MM.1S (cell line): ENCODE data around the gene C1QTNF9B.
"Not testable (repeated sequence)": the region's sequence is repeated elsewhere in the genome, so short reads cannot be mapped to it uniquely, and the experiment has no call there.

Source experiments
- DNase-seq: peaks from one replicate; pipeline ENCODE4 v3.0.0-alpha.2; 2015
- H2AFZ ChIP-seq: fragments of 300-600 bp; sonication (generic); 2 replicates; pipeline ENCODE4 v1.6.0; 2016; ENCODE audit warnings: antibody characterized with exemption, low read length
- H3F3A ChIP-seq: fragments of 300-600 bp; sonication (generic); 2 replicates; pipeline ENCODE4 v1.6.1; 2016; ENCODE audit warnings: mild to moderate bottlenecking, antibody characterized with exemption, low read length, moderate library complexity, mixed read lengths; ENCODE audit not compliant: insufficient read depth
- H3K27ac ChIP-seq: fragments of 300-600 bp; sonication (generic); 2 replicates; pipeline ENCODE4 v1.5.1; 2016; ENCODE audit warnings: mild to moderate bottlenecking, low read length
- H3K27me3 ChIP-seq: fragments of 300-600 bp; sonication (generic); replicated peaks from 2 replicates; pipeline ENCODE4 v1.6.0; 2016; ENCODE audit warnings: low read length; ENCODE audit not compliant: insufficient read depth
- H3K36me3 ChIP-seq: fragments of 300-600 bp; sonication (generic); replicated peaks from 2 replicates; pipeline ENCODE4 v1.6.1; 2016; ENCODE audit warnings: mild to moderate bottlenecking, low read length, mixed read lengths; ENCODE audit not compliant: insufficient read depth
- H3K4me1 ChIP-seq: fragments of 300-600 bp; sonication (generic); 2 replicates; pipeline ENCODE4 v1.6.1; 2016; ENCODE audit warnings: low read length, mixed read lengths
- H3K4me2 ChIP-seq: fragments of 300-600 bp; sonication (generic); 2 replicates; pipeline ENCODE4 v1.6.0; 2016; ENCODE audit warnings: low read depth, low read length
- H3K4me3 ChIP-seq: fragments of 300-600 bp; sonication (generic); 2 replicates; pipeline ENCODE4 v1.5.1; 2016; ENCODE audit warnings: low read length, mixed read lengths
- H3K79me2 ChIP-seq: fragments of 300-600 bp; sonication (generic); 2 replicates; pipeline ENCODE4 v1.6.1; 2016; ENCODE audit warnings: mixed run types, low read length, mixed read lengths
- H3K9ac ChIP-seq: fragments of 300-600 bp; sonication (generic); 2 replicates; pipeline ENCODE4 v1.6.1; 2016; ENCODE audit warnings: low read length, mixed read lengths
- H3K9me2 ChIP-seq: fragments of 300-600 bp; sonication (generic); replicated peaks from 2 replicates; pipeline ENCODE4 v1.6.1; 2016; ENCODE audit warnings: mild to moderate bottlenecking, low read length, mixed read lengths; ENCODE audit not compliant: insufficient read depth
- H3K9me3 ChIP-seq: fragments of 300-600 bp; sonication (generic); replicated peaks from 2 replicates; pipeline ENCODE4 v1.6.1; 2016; ENCODE audit warnings: mild to moderate bottlenecking, low read length, mixed read lengths; ENCODE audit not compliant: insufficient read depth
- H4K20me1 ChIP-seq: fragments of 300-600 bp; sonication (generic); 2 replicates; pipeline ENCODE4 v1.6.1; 2016; ENCODE audit warnings: mild to moderate bottlenecking, low read length, moderate library complexity, mixed read lengths; ENCODE audit not compliant: insufficient read depth
- CTCF ChIP-seq: fragments of 300-600 bp; sonication (generic); IDR thresholded peaks from 2 replicates; pipeline ENCODE4 v1.5.1; 2016; ENCODE audit warnings: antibody characterized with exemption, low read length, mixed read lengths
- EZH2 ChIP-seq: fragments of 300-600 bp; sonication (generic); optimal IDR thresholded peaks from 2 replicates; pipeline ENCODE3; 2017; ENCODE audit warnings: low read depth, mild to moderate bottlenecking, antibody characterized with exemption, low read length, mixed read lengths
- EZH2phosphoT487 ChIP-seq: fragments of 300-600 bp; sonication (generic); IDR thresholded peaks from 2 replicates; pipeline ENCODE4 v1.6.1; 2018; ENCODE audit warnings: antibody characterized with exemption, low read length

Gene C1QTNF9B

GRCh38 chr13:23899555-23899954, 2.3 kb upstream of the C1QTNF9B start:
- no peaks in the 10 kb centered on the region for H3K9me3 ChIP-seq
- DNase-seq: peak; percentile 17
- H2AFZ ChIP-seq: no peak overlapping the region
- H3K4me2 ChIP-seq: no peak overlapping the region
- no peak overlapping the region for H3K4me3 ChIP-seq
- no peak overlapping the region for H3K9ac ChIP-seq
- no peaks in the 10 kb centered on the region for H3K36me3 ChIP-seq
- no peak overlapping the region for H3K27ac ChIP-seq
- H4K20me1 ChIP-seq: no peaks in the 10 kb centered on the region
- H3K27me3 ChIP-seq: no peaks in the 10 kb centered on the region
- no peaks in the 10 kb centered on the region for H3F3A ChIP-seq
- H3K4me1 ChIP-seq: no peaks in the 10 kb centered on the region
- no peaks in the 10 kb centered on the region for H3K79me2 ChIP-seq
- TF ChIP-seq CTCF (peak; percentile 52), EZH2phosphoT487 (no peak)
- no peaks in the 10 kb centered on the region for H3K9me2 ChIP-seq

DNA sequence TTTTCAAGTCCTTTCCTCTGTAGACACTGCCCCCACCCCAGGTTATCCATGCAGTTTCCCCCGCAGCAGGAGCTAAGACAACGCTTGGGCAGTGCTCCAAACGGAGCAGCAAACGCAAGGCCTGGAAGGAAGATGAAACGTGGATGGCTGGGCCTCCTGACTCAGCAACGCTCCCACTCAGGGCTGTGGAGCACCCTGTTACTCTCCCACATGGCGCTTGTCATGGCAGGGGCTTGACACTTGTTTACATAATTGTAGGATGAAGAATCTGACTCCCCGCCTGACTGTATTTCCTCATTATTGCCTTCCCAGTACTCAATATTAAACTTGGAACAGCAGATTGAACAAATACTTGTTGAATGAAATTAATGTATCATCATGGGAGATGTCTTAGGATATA, 799 bp upstream of the C1QTNF9B start:
- no peak for TF ChIP-seq EZH2phosphoT487
- TF ChIP-seq CTCF: no peak
- no peak for TF ChIP-seq EZH2
- Histone ChIP-seq H3K9ac (no peak overlapping the region), H3K9me2 (no peaks in the 10 kb centered on the region), H3K4me3 (no peak overlapping the region), H3K36me3 (no peaks in the 10 kb centered on the region), H3K79me2 (no peaks in the 10 kb centered on the region), H3F3A (no peaks in the 10 kb centered on the region), H4K20me1 (no peaks in the 10 kb centered on the region), H3K4me1 (no peaks in the 10 kb centered on the region), H3K27ac (no peak overlapping the region), H2AFZ (no peak overlapping the region), H3K4me2 (no peak overlapping the region), H3K27me3 (no peaks in the 10 kb centered on the region), H3K9me3 (no peaks in the 10 kb centered on the region)
- no peak for DNase-seq

DNA sequence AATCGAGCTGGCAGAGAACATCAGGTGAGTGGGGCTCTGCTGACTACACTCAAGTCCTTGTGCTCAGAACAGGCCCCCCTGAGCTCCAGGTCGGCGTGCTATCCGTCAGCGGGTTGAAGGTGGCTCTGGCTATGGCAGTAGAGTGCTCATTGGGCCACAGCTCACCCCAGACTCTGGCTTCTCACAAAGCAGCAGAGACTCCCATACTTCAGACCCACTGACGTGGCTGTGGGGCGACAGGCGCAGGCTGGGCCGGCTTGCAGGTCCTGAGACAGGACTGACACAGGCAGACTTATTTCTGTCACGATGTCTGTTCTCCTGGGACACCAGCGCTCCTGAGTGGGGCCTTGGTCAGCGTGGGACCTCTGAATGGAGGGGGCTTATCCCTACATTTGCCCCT, 2.6 kb downstream of the C1QTNF9B start:
- H3K4me3 ChIP-seq, H3K9me2 ChIP-seq, H3K4me2 ChIP-seq, H3K4me1 ChIP-seq, H3K27ac ChIP-seq, H2AFZ ChIP-seq, DNase-seq, H3K9ac ChIP-seq, H3K27me3 ChIP-seq, H3K9me3 ChIP-seq, H4K20me1 ChIP-seq, H3K36me3 ChIP-seq, H3K79me2 ChIP-seq, H3F3A ChIP-seq: not testable (repeated sequence)

GRCh38 chr13:23893791-23894190, 3.5 kb downstream of the C1QTNF9B start:
- not testable (repeated sequence) for H3K4me2 ChIP-seq, H3K27me3 ChIP-seq, H4K20me1 ChIP-seq, H3K36me3 ChIP-seq, H3K4me1 ChIP-seq, H3K79me2 ChIP-seq, DNase-seq, H3K9me3 ChIP-seq, H3K27ac ChIP-seq, H3K4me3 ChIP-seq, H3K9me2 ChIP-seq, H3F3A ChIP-seq, H3K9ac ChIP-seq, H2AFZ ChIP-seq
